MM.1S (cell line): ENCODE measurements around the gene MAGEL2.

Source experiments
- DNase-seq: peaks from one replicate; pipeline ENCODE4 v3.0.0-alpha.2; 2015
- H2AFZ ChIP-seq: fragments of 300-600 bp; sonication (generic); 2 replicates; pipeline ENCODE4 v1.6.0; 2016; ENCODE audit warnings: antibody characterized with exemption, low read length
- H3F3A ChIP-seq: fragments of 300-600 bp; sonication (generic); 2 replicates; pipeline ENCODE4 v1.6.1; 2016; ENCODE audit warnings: mild to moderate bottlenecking, antibody characterized with exemption, low read length, moderate library complexity, mixed read lengths; ENCODE audit not compliant: insufficient read depth
- H3K27ac ChIP-seq: fragments of 300-600 bp; sonication (generic); 2 replicates; pipeline ENCODE4 v1.5.1; 2016; ENCODE audit warnings: mild to moderate bottlenecking, low read length
- H3K27me3 ChIP-seq: fragments of 300-600 bp; sonication (generic); replicated peaks from 2 replicates; pipeline ENCODE4 v1.6.0; 2016; ENCODE audit warnings: low read length; ENCODE audit not compliant: insufficient read depth
- H3K36me3 ChIP-seq: fragments of 300-600 bp; sonication (generic); replicated peaks from 2 replicates; pipeline ENCODE4 v1.6.1; 2016; ENCODE audit warnings: mild to moderate bottlenecking, low read length, mixed read lengths; ENCODE audit not compliant: insufficient read depth
- H3K4me1 ChIP-seq: fragments of 300-600 bp; sonication (generic); 2 replicates; pipeline ENCODE4 v1.6.1; 2016; ENCODE audit warnings: low read length, mixed read lengths
- H3K4me2 ChIP-seq: fragments of 300-600 bp; sonication (generic); 2 replicates; pipeline ENCODE4 v1.6.0; 2016; ENCODE audit warnings: low read depth, low read length
- H3K4me3 ChIP-seq: fragments of 300-600 bp; sonication (generic); 2 replicates; pipeline ENCODE4 v1.5.1; 2016; ENCODE audit warnings: low read length, mixed read lengths
- H3K79me2 ChIP-seq: fragments of 300-600 bp; sonication (generic); 2 replicates; pipeline ENCODE4 v1.6.1; 2016; ENCODE audit warnings: mixed run types, low read length, mixed read lengths
- H3K9ac ChIP-seq: fragments of 300-600 bp; sonication (generic); 2 replicates; pipeline ENCODE4 v1.6.1; 2016; ENCODE audit warnings: low read length, mixed read lengths
- H3K9me2 ChIP-seq: fragments of 300-600 bp; sonication (generic); replicated peaks from 2 replicates; pipeline ENCODE4 v1.6.1; 2016; ENCODE audit warnings: mild to moderate bottlenecking, low read length, mixed read lengths; ENCODE audit not compliant: insufficient read depth
- H3K9me3 ChIP-seq: fragments of 300-600 bp; sonication (generic); replicated peaks from 2 replicates; pipeline ENCODE4 v1.6.1; 2016; ENCODE audit warnings: mild to moderate bottlenecking, low read length, mixed read lengths; ENCODE audit not compliant: insufficient read depth
- H4K20me1 ChIP-seq: fragments of 300-600 bp; sonication (generic); 2 replicates; pipeline ENCODE4 v1.6.1; 2016; ENCODE audit warnings: mild to moderate bottlenecking, low read length, moderate library complexity, mixed read lengths; ENCODE audit not compliant: insufficient read depth
- CTCF ChIP-seq: fragments of 300-600 bp; sonication (generic); IDR thresholded peaks from 2 replicates; pipeline ENCODE4 v1.5.1; 2016; ENCODE audit warnings: antibody characterized with exemption, low read length, mixed read lengths
- EZH2 ChIP-seq: fragments of 300-600 bp; sonication (generic); optimal IDR thresholded peaks from 2 replicates; pipeline ENCODE3; 2017; ENCODE audit warnings: low read depth, mild to moderate bottlenecking, antibody characterized with exemption, low read length, mixed read lengths
- EZH2phosphoT487 ChIP-seq: fragments of 300-600 bp; sonication (generic); IDR thresholded peaks from 2 replicates; pipeline ENCODE4 v1.6.1; 2018; ENCODE audit warnings: antibody characterized with exemption, low read length

The MAGEL2 gene

GRCh38 chr15:23690015-23690414, 42.3 kb upstream of the MAGEL2 start:
- Histone ChIP-seq H4K20me1 (no peaks in the 10 kb centered on the region), H3K9me3 (no peaks in the 10 kb centered on the region), H3K4me2 (no peak overlapping the region), H3K36me3 (no peaks in the 10 kb centered on the region), H3K27me3 (no peaks in the 10 kb centered on the region), H3K27ac (no peak overlapping the region), H3K9ac (no peak overlapping the region), H3K79me2 (no peaks in the 10 kb centered on the region), H3K4me3 (no peak overlapping the region), H2AFZ (no peak overlapping the region), H3K9me2 (no peaks in the 10 kb centered on the region), H3K4me1 (no peaks in the 10 kb centered on the region), H3F3A (no peaks in the 10 kb centered on the region)
- DNase-seq: no peak
- TF ChIP-seq CTCF (no peak), EZH2phosphoT487 (no peak), EZH2 (no peak)

DNA sequence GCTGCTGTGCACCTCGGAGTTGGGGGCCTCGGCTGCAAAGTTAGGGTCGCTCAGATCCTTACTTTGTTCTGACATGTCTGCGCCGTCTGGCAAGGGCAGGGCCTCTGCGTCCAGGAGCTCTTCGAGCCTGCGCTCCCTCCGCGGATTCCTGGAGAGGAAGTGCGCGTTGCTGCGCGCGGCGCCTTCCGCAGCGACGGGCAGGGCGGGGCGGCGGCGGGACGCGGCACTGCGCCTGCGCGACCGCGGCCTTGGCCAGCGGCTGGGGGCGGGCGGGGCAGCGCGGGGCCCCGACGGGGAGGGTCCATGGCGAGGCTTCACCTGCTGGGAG, 39.4 kb upstream of the MAGEL2 start, which contains the start of gene NDN:
TSS of gene NDN (minus strand) at position 163 of the 328 bp plus-strand sequence. CDS start at position 75, 88 bp downstream.
- TF ChIP-seq EZH2phosphoT487: no peak
- no peak for TF ChIP-seq EZH2
- no peak for TF ChIP-seq CTCF
- Histone ChIP-seq H3K4me1 (no peaks in the 10 kb centered on the region), H3K4me2 (no peak within 1 kb of the TSS), H3K9me3 (no peaks in the 10 kb centered on the region), H3K9ac (no peak within 1 kb of the TSS), H4K20me1 (no peaks in the 10 kb centered on the region), H3F3A (no peaks in the 10 kb centered on the region), H3K4me3 (no peak within 1 kb of the TSS), H3K79me2 (no peaks in the 10 kb centered on the region), H3K27me3 (no peaks in the 10 kb centered on the region), H2AFZ (no peak within 1 kb of the TSS), H3K27ac (no peak within 1 kb of the TSS), H3K36me3 (no peaks in the 10 kb centered on the region), H3K9me2 (no peaks in the 10 kb centered on the region)
- DNase-seq: no peak

GRCh38 chr15:23686466-23687142, 38.9 kb upstream of the MAGEL2 start:
- H3K4me2 ChIP-seq: no peak overlapping the region

More at GRCh38 chr15:23686466-23687142, 38.9 kb upstream of the MAGEL2 start:
- Histone ChIP-seq H3F3A (no peaks in the 10 kb centered on the region), H3K79me2 (no peaks in the 10 kb centered on the region), H3K4me1 (no peaks in the 10 kb centered on the region), H3K27me3 (no peaks in the 10 kb centered on the region), H3K4me3 (no peak overlapping the region), H3K36me3 (no peaks in the 10 kb centered on the region), H4K20me1 (no peaks in the 10 kb centered on the region), H2AFZ (no peak overlapping the region), H3K9me3 (no peaks in the 10 kb centered on the region), H3K9me2 (no peaks in the 10 kb centered on the region), H3K27ac (no peak overlapping the region), H3K9ac (no peak overlapping the region)
- TF ChIP-seq CTCF (no peak), EZH2 (no peak), EZH2phosphoT487 (no peak)
- DNase-seq: no peak
